ACC112 (cell line): ENCODE results near the gene SLC12A9.
A peak's percentile ranks its signal among the peaks of the same experiment; 100 is the strongest.
"Not testable (repeated sequence)": the region's sequence is repeated elsewhere in the genome, so short reads cannot be mapped to it uniquely, and the experiment has no call there.

Experiments
- H2AFZ ChIP-seq: fragments of 200-600 bp; sonication (generic); one replicate; pipeline ENCODE4 v1.6.0; 2017; ENCODE audit warnings: antibody characterized with exemption, low read length; ENCODE audit not compliant: unreplicated experiment
- H3K27ac ChIP-seq: fragments of 200-600 bp; sonication (generic); 2 replicates; pipeline ENCODE4 v1.5.1; 2014; ENCODE audit warnings: low read depth, mild to moderate bottlenecking, antibody characterized with exemption, low read length, moderate library complexity
- H3K27me3 ChIP-seq: fragments of 200-600 bp; sonication (generic); 2 replicates; pipeline ENCODE4 v1.6.1; 2014; ENCODE audit warnings: mild to moderate bottlenecking, antibody characterized with exemption, low read length, moderate library complexity, mixed read lengths; ENCODE audit not compliant: insufficient read depth
- H3K36me3 ChIP-seq: fragments of 200-600 bp; sonication (generic); 2 replicates; pipeline ENCODE4 v1.6.1; 2016; ENCODE audit warnings: mild to moderate bottlenecking, antibody characterized with exemption, low read length, moderate library complexity, mixed read lengths; ENCODE audit not compliant: insufficient read depth
- H3K4me1 ChIP-seq: fragments of 200-600 bp; sonication (generic); one replicate; pipeline ENCODE4 v1.6.1; 2016; ENCODE audit warnings: low read length, mixed read lengths; ENCODE audit not compliant: insufficient read depth, unreplicated experiment, control insufficient read depth
- H3K4me3 ChIP-seq: fragments of 200-600 bp; sonication (generic); 2 replicates; pipeline ENCODE4 v1.5.1; 2014; ENCODE audit warnings: mild to moderate bottlenecking, low read depth, low read length
- H3K79me2 ChIP-seq: fragments of 200-600 bp; sonication (generic); one replicate; pipeline ENCODE4 v1.6.0; 2016; ENCODE audit warnings: low read length; ENCODE audit not compliant: control insufficient read depth, unreplicated experiment, insufficient read depth

SLC12A9 gene, protein sequence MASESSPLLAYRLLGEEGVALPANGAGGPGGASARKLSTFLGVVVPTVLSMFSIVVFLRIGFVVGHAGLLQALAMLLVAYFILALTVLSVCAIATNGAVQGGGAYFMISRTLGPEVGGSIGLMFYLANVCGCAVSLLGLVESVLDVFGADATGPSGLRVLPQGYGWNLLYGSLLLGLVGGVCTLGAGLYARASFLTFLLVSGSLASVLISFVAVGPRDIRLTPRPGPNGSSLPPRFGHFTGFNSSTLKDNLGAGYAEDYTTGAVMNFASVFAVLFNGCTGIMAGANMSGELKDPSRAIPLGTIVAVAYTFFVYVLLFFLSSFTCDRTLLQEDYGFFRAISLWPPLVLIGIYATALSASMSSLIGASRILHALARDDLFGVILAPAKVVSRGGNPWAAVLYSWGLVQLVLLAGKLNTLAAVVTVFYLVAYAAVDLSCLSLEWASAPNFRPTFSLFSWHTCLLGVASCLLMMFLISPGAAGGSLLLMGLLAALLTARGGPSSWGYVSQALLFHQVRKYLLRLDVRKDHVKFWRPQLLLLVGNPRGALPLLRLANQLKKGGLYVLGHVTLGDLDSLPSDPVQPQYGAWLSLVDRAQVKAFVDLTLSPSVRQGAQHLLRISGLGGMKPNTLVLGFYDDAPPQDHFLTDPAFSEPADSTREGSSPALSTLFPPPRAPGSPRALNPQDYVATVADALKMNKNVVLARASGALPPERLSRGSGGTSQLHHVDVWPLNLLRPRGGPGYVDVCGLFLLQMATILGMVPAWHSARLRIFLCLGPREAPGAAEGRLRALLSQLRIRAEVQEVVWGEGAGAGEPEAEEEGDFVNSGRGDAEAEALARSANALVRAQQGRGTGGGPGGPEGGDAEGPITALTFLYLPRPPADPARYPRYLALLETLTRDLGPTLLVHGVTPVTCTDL

DNA sequence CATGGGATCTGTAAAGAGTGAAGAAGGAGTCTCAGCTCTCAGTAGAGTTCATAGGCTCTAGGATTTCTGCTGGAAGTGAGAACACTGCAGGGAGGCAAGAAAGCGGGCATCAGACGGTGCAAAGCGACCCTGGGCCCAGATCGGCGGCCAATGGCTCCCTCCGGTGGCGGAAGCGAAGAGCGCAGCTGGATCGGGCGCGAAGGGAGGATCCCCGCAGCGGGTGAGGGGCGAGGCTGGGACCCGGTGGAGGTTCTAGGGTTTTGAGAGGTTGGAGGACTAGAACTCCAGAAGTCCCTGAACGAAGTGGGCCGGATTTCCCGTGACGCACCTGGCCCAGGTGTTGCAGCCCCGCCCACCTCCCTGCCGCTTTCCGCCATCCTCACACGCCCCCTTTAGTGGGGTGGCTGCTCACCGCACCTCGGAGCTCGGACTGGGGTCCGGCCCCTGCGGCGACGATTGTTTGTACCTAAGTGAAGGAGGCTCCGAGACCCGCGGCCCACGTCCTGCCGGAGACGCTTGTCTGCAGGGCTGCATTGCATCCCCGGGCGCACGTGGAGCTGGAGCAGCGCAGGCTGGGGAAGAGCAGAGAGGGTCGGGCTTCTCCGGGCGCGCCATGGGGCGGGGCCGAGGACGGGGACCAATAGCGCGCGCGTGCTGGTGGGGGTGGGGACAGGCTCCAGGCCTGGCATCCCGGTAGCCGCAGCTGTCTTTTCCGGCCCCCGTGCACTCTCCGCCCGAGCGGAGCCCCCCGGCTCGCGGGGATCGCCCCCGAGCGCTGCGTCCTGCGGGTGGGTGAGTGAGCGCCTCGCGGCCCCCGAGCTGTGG is at the start of gene SLC12A9:
SLC12A9 (plus strand) TSS at position 666 of the 825 bp plus-strand sequence. CDS start 1,485 bp downstream, outside the sequence.
- Histone ChIP-seq H3K27ac (no peak within 1 kb of the TSS), H3K79me2 (no peaks in the 10 kb centered on the region), H3K4me1 (no peaks in the 10 kb centered on the region), H3K36me3 (no peaks in the 10 kb centered on the region), H2AFZ (peak within 1 kb of the TSS; percentile 76), H3K27me3 (no peaks in the 10 kb centered on the region), H3K4me3 (peak within 1 kb of the TSS; percentile 82)

DNA sequence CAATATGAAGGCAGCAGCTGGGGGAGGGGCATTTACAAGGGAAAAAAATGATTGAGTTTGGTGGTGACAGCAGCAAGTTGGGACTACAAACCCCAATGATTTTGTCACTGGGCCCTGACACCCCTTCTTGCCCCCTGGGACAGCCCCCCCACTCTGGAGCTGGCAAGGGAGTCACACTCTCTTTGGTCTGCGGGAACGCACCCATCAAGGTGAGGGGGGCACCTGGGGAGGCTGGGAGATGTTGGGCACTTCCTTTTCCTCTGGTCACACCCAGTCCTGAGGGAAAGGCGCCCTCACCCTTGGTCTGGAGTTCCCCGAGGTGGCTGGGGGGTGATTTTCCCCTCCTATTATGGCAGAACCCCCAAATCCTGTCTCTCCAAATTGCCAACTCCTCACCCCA is 49.6 kb upstream of the SLC12A9 start:
- Histone ChIP-seq H2AFZ (no peak overlapping the region), H3K36me3 (no peaks in the 10 kb centered on the region), H3K27me3 (no peaks in the 10 kb centered on the region), H3K27ac (no peak overlapping the region), H3K79me2 (no peaks in the 10 kb centered on the region), H3K4me3 (no peak overlapping the region), H3K4me1 (peaks cover 22% of the 10 kb centered on the region)

DNA sequence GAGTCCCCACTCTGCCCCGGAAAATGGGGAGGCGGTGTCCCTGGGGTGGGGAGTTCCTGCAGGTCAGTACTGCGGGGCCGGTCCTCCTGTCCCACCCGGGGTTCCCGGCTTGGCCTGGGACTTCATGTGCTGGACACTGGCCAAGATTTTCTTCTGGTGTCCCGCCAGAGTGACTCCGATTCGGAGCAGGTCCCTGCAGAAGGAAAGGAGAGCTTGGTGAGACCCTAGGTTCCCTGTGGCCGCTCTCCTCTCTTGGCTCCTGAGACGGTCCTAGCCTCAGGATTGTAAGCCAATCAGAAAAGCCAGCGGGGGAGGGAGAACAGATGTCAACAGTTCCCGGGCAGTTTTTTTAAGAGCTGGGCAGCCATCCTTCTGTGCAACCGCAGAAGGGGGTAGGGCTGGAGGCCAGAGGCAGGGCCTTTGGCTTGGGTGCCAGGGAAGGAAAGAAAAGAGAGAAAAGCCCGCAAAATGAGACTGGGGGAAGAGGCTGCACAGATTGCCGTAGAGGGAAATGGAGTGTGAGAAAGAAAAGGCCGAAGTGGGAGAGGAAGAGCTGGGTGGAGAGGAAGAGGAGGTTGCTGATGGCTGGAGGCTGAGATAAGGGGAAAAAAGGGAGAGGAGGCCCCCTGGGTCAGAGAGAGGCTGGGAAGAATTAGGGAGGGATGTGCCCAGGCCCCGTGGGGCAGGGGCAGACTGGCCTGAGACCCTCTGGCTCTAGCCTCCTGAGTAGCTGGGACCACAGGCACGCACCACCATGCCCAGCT is 48.9 kb upstream of the SLC12A9 start:
- Histone ChIP-seq H3K27me3 (no peaks in the 10 kb centered on the region), H2AFZ (no peak overlapping the region), H3K36me3 (no peaks in the 10 kb centered on the region), H3K4me1 (peaks cover 22% of the 10 kb centered on the region), H3K4me3 (no peak overlapping the region), H3K79me2 (no peaks in the 10 kb centered on the region), H3K27ac (no peak overlapping the region)

DNA sequence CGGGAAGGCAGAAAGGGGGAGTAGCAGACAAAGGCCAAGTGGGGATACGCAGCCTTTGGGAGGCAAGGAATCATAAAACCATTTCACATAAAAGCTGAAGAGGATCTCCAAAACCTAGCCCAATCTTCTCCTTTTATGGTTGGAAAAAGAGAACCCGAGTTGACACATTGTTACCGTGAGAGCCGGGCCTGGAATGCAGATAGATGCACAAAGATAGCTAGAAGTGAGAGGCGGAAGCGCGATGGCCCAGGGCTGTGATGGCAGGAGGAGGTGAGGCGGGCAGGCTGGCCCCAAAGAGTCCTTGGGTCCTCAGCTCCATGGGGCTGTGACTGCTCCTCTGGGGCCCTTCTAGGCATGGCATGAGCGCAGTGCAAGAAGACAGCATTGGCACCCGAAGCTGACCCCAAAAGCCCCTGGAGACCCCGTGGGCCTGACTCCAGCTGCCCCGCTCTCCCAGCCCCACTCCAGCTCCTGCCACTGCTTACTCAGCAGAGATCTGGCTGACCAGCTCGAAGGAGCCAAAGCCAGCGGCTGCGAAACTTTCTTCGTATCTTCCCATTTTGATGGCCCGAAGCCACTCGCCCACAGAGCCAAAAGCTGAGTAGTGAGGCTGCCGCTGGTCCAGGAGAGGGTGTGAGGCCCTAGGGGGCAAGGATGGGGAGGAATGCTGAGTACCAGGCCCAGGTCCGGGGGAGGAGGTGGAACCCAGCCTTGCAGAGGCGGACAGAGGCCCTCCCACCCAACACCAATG is 47.7 kb upstream of the SLC12A9 start:
- H3K27me3 ChIP-seq, result no peaks in the 10 kb centered on the region
- H3K36me3 ChIP-seq, result no peaks in the 10 kb centered on the region
- no peaks in the 10 kb centered on the region for H3K79me2 ChIP-seq
- H3K4me3 ChIP-seq, result no peak overlapping the region
- no peak overlapping the region for H2AFZ ChIP-seq
- no peak overlapping the region for H3K27ac ChIP-seq
- peaks cover 22% of the 10 kb centered on the region for H3K4me1 ChIP-seq

DNA sequence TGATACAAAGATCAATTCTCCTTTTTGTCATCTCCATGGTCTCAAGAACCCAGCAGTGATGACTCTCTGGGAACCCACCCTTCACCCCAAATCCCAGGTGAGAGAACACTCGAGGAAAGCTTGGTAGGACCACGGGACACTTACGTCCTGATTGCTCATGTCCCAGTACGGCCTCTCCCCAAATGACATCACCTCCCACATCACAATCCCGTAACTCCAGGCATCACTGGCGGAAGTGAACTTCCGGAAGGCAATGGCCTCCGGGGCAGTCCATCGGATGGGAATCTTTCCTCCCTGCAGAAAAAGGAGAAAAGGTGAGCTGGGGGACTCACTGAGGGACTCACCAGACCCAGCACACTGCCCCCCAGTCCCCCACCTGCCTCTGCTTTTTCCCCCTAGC is 46.2 kb upstream of the SLC12A9 start:
- Histone ChIP-seq H3K27me3 (no peaks in the 10 kb centered on the region), H3K4me3 (no peak overlapping the region), H3K79me2 (no peaks in the 10 kb centered on the region), H2AFZ (no peak overlapping the region), H3K27ac (no peak overlapping the region), H3K36me3 (peaks cover under 1% of the 10 kb centered on the region; the same call in 1 of the 2 replicates), H3K4me1 (peaks cover 22% of the 10 kb centered on the region)

DNA sequence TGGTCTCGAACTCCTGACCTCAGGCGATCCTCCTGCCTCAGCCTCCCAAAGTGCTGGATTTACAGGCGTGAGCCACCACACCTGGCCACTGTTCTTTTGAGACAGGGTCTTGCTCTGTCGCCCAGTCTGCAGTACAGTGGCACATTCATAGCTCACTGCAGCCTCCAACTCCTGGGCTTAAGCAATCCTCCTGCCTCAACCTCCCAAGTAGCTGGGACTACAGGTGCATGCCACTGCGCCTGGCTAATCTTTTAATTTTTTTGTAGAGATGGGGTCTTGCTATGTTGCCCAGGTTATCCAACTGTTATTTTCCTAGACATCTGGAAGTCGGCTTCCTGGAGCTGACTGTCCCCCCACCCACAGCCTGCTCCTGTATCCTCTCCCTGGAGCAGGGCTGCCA is 45.6 kb upstream of the SLC12A9 start:
- H3K79me2 ChIP-seq, H3K27me3 ChIP-seq, H3K36me3 ChIP-seq, H2AFZ ChIP-seq, H3K4me3 ChIP-seq, H3K27ac ChIP-seq: not testable (repeated sequence)
- peaks cover 20% of the 10 kb centered on the region for H3K4me1 ChIP-seq

DNA sequence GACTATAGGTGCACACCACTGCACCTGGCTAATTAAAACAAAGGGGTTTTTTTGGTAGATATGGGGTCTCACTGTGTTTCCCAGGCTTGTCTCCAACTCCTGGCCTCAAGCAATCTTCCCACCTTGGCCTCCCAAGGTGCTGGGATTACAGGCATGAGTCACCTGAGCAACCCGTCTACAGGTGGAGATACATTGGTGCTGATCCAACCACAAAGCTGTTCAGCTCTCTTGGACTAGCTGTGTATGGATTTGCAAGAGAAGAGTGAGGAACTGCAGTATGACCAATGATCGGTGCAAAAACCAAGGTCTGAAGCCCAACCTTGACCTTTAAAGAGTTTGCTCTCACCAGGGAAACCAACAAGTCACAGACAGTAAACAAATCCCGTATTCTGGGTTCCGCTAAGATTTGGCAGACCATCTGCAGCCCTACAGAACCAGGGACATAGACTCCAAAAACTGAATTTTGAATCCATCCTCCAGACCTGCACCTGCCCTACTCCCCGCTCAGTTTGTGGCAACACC is 44.1 kb upstream of the SLC12A9 start:
- Histone ChIP-seq H3K27ac (no peak overlapping the region), H2AFZ (no peak overlapping the region), H3K27me3 (no peaks in the 10 kb centered on the region), H3K4me3 (no peak overlapping the region), H3K4me1 (peaks cover 4% of the 10 kb centered on the region), H3K36me3 (peaks cover 3% of the 10 kb centered on the region; the same call in 1 of the 2 replicates), H3K79me2 (no peaks in the 10 kb centered on the region)

DNA sequence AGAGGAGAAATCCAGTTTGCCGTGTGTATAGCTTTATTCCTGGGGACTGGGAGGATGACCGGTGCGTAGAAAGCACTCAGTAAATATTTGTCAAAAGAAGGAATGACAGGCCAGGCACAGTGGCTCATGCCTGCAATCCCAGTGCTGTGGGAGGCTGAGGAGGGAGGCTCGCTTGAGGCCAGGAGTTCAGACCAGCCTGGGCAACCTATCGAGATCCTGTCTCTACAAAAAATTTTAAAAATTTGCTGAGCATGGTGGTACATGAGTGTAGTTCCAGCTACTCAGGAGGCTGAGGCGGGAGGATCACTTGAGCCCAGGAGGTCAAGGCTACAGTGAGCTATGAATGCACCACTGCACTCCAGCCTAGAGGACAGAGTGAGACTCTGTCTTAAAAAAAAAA is 41.0 kb upstream of the SLC12A9 start:
- Histone ChIP-seq H3K27me3 (no peaks in the 10 kb centered on the region), H3K4me3 (no peak overlapping the region), H3K27ac (no peak overlapping the region), H3K4me1 (peaks cover 4% of the 10 kb centered on the region), H3K79me2 (no peaks in the 10 kb centered on the region), H2AFZ (no peak overlapping the region), H3K36me3 (peaks cover 3% of the 10 kb centered on the region; the same call in 1 of the 2 replicates)

DNA sequence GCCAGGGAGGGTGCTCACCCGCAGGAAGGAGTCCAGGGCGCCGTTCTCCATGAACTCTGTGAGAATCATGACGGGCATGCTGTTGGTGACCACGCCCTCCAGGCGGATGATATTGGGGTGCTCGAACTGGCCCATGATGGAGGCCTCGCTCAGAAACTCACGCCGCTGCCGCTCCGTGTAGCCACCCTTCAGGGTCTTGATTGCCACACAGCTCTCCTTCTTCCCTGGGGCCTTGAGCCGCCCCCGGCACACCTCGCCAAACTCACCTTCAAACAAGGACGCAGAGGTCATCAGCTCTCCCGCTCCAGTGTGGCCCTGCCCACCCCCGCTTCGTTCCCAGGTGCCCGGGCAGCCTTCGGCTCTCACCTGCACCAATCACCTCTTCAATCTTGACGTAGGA is 39.8 kb upstream of the SLC12A9 start:
- H3K79me2 ChIP-seq, result no peaks in the 10 kb centered on the region
- H3K27ac ChIP-seq, result no peak overlapping the region

More for the DNA sequence above, 39.8 kb upstream of the SLC12A9 start:
- Histone ChIP-seq H3K4me3 (no peak overlapping the region), H3K36me3 (peaks cover 3% of the 10 kb centered on the region; the same call in 1 of the 2 replicates), H3K4me1 (peaks cover 4% of the 10 kb centered on the region), H2AFZ (no peak overlapping the region), H3K27me3 (no peaks in the 10 kb centered on the region)
